HG03565 (cell line): ENCODE results near the gene CABP4.

Experiments used
- ATAC-seq: cut with Tn5 transposase; IDR thresholded peaks from one replicate; pipeline ENCODE4 v1.9.1; 2021; ENCODE audit warnings: mild to moderate bottlenecking, moderate library complexity; ENCODE audit not compliant: unreplicated experiment

Gene CABP4

DNA sequence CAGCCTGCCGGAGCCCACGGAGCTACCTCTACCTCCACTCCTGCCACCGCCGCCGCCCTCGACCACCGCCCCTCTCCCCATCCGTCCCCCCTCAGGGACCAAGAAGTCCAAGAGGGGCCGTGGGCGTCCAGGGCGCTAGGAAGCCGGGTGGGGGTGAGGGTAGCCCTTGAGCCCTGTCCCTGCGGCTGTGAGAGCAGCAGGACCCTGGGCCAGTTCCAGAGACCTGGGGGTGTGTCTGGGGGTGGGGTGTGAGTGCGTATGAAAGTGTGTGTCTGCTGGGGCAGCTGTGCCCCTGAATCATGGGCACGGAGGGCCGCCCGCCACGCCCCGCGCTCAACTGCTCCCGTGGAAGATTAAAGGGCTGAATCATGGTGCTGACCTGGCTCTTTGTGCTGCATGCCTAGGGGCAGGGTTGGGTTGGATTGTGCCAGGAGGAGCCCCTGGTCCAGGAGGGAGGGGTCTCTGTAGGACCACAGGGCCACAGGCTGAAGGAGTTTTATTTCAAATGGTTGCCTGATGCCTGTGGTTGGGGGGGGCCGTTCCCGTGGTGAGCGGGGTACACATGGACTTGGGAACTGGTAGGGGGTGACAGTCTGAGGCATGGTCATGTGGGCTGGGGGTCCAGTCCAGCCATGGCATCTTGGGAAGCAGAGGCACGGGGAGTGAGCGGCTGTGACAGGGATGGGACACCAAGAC, 20.0 kb upstream of the CABP4 start:
- no peak for ATAC-seq

DNA sequence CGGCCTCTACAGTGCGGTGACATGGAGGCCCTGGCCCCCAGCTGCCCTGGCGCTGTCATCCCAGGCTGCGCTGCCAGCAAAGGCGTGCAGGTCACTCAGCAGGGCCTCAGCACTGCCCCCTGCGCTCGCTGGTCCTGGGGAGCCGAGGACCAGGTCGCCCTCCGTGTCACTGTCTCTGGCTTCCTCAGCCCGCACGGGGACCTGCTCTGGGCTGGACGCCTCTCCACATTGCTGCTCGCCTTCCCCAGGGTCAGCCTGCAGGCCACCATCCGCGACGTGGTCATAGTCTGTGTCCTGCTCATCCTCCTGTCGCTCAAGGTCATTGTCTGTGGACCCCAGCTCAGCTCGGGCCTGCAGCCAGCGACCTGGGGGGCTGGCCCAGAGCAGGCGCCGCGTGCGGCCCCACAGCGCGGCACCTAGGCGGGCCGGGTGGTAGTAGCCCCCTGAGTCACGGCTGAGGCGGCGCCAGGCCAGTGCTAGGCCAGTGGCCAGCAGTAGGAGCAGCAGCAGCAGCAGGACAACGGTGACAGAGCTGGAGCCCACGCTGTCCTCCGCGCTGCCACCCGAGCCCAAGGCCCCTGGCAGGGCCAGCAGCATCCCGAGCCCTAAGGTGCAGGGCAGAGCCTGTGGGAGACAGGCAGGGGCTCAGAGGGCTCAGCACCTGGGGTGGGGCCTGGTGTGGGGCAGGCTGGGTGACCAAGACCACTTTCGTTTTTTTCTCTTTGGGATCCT, 19.3 kb upstream of the CABP4 start:
- ATAC-seq, result no peak

DNA sequence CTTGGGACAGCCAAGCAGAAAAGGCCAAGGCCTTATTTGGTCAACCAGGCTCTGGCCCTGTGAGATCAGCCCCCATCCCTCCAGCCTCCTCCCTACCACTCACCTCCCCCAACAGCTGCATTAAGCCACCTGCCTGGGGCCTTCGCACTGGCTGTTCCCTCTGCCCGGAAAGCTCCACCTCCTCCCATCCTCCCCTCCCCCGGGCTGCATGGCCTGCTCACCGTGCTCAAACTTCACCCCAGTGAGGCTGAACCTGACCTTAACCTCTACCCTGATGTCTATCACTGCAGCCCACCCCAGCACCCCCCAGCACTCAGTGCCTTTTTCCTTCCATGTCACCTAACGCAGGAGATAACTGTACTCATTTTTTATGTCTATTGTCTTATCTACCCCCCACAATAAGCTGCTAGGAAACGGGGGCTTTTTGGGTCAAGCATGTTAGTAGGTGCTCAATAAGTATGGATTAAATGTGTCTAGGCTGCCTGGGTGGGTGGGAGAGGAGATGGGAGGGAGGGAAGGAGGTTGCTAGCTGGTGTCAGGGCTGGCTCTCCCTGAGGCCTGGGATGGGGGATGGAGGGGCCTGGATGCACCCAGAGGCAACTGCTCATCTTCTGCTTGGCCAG, 18.6 kb upstream of the CABP4 start:
- ATAC-seq, result no peak

DNA sequence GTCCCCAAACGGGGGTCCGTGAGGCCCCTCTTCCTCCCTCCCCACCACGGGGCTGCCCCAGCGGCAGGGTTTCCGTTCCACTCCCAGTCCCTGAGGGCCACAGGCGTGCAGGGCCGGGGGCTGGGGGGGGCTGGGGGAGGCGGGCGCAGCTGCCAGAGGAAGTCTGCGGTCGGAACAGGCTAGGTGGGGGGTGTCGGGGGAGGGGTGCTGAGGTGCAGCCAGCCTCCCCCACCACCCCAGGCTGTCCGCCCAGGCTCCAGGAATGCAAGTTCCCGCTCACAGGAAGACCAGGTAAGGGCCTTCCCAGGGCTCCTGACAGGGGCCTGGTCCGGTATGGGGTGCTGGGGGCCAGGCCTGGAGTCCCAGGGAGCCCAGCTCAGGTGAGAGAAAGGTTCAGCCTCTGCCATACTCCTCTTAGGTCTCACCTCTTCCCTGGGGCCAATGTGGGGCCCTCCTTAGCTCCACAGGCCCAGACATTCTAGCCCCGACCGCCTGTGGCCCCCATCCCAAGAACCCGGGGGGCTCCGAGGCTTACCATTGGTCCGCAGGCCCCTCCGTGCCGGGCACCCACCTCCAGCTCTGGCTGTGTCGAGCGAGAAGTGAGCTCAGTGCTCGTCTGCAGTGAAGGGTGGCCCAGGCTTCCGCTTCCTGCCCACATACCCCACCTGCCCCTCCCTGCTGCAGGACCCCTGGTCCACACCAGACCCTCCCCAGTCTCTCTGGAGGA, 17.9 kb upstream of the CABP4 start, which contains the start of gene PTPRCAP:
Gene PTPRCAP (minus strand): TSS at position 601 of the 727 bp plus-strand sequence. CDS start 63 bp downstream, at position 538.
- no peak for ATAC-seq

DNA sequence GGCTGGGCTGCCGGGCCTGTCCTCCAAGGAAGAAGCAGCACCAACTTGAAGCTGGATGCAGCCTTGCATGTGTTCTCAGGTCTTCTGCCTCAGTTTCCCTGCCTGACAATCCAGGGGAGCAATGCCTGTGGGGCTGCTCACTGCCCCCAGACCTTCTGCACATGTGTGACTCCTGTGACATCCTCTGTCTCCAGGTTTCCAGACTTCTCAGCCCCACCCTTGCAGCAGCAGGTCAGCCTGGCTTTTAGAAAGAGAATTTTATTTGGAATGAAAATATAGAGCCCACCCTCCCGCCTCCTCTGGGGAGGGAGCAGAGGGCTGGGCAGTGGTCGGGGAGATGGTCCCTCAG, 17.4 kb upstream of the CABP4 start:
- ATAC-seq, result no peak

DNA sequence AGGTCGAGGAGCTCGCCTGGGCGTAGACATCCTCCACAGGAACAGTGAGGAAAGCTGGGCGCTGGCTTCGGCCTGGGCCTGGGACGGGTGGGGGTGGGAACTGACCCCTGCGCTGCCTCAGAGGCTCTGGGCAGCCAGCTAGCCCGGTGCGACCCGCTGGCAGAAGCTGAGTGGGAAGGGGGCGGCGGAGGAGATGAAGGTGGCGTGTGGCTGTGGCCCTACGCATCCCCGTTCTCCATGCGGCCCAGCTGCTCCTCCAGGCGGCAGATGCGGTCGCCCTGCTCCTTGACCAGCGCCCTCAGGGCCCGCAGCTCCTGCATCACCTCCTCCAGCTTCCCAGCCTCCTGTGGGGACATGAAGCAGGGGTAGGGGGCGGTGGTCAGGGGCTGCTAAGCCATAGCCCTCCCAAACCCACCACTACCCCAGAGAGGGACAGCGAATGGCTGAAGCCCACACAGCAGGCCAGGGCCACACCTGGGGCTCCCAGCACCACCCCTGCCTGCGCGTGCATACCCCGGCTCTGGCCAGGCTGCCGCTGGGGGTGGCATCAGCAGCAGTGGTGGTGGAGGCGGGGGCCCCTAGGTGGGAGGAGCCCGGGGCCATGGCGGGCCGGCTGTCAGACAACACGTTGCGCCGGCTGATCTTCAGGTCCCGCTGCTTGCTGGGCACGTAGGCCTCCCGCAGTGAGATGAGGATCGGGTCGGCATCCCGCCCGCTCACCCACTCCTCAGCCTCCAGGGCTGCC, 16.8 kb upstream of the CABP4 start:
- ATAC-seq, result no peak

DNA sequence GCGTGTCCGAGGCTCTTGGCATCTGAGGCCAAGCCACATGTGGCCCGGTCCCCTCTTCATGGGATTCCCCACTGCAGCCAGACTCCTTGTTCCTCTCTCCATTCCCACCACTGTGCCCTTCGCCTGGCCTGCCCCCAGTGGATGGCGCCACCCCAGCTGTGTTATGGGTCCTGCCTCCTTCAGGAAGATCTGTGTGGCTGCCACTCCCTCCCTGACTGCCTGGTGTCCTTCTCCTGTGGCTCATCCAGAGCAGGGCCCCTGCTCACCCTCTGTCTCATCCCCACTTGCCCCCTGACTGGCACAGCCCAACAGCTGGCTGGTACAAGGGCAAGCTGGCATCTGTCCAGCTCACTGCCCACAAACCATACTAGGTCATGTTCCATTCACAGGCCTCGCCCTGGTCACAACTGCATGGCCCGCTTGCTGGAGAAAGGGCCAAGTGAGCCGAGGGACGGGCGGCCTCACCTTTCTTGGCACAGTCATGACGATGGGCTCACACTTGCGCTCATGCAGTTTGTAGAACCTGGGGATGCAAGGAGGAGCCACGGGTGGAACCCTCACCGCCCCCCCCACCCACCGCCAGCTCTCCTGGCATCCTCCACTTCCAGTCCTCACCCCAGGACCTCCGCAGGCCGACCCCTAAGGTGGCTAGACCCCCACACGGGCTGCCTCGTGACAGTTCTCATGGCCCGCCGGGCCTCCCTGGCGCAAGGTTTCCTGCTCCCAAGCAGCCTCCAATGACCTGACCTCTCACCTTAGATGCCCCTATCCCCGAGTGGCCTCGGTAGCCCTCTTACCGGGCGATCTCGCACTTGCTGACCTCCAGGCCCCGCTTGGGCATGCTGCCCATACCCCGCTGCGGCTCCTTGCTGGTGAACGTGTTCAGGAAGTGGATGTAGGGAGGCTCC, 15.6 kb upstream of the CABP4 start:
- no peak for ATAC-seq

DNA sequence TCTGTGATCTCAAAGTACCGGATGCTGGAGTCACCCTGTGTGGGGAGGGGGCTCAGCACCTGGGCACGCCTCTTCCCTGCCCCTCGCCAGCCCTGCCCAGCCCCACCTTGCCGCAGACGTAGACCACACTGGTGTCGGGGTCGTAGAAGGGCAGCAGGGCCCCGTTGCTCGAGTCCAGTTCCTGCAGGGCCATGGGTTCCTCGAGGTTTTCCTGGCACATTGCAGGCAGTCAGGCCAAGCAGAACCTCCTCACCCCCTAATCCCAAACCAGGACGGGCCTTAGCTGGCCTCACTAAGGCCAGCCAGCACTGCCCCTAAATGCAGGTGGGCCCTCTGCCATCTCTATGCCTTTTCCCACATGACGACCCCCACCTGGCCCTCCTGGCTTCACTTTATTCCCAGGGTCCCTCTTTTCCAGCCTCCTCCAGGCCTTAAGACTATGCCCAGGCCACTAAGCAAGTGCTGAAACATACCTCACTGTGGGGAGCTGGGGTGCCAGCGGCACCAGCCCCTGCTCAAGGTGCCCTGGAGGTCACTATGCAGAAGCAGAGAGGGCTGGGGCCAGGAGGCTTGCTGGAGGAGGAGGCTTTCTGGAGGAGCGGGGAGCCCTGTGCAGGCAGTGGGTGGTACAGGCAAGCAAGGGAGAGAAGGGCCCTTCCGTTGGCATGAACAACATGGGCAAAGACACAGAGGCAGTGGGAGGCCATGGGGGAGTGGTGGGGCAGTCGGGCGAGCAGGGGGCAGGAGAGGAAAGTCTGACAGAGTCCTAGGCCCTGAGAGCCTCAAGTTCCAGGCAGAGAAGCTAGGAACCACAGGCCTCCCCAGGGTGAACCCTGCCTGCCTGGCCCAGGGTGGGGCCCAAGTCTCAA, 14.7 kb upstream of the CABP4 start:
- no peak for ATAC-seq

DNA sequence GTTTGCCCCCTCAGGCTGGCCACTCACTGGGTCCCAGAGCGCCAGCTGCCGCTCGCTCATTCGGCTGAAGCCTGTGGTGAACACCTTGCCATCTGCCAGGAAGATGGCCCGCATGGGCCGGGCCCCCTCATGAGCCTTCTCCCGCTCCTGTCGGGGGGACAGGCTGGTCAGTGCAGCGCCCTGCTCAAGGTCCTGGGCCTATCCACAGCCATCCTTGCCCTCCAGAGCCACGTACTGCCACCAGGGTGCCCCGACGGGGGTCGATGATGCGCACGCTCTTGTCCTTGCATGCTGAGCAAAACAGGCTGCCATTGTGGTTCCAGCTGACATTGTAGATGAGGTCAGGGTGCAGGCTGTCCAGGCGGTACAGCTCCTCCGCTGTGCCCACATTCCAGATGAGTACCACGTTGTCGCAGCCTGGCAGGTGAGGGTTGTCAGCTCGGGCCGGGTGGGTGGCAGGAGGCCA, 14.0 kb upstream of the CABP4 start:
- ATAC-seq, result no peak

DNA sequence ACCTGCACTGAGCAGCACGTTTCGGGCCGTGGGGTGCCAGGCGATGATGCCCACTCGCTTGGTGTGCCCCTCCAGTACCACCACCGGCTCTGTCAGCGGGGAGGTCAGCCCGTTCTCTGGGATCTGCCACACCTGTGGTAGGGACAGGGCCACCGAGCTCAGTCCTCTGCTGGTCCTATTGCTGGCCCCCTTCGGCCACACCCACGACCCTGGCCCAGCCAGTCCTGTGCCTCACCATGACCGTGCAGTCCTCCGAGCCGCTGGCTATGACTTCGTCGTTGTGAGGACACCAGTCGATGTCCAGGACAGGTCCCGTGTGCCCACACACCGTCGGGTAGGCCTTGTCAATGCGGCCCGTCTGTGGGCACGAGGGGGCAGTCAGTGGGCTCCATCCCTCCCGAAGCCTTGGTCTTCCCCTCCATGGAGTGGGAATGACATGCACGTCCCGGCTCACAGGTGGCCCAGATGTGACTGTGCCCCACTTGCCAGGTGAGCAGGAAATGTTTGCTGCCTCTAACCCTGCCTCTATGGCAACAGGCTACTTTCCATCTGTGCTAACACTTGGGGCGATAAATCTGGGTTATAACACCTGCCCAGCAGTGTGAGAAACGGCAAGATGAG, 13.3 kb upstream of the CABP4 start:
- ATAC-seq, result no peak

DNA sequence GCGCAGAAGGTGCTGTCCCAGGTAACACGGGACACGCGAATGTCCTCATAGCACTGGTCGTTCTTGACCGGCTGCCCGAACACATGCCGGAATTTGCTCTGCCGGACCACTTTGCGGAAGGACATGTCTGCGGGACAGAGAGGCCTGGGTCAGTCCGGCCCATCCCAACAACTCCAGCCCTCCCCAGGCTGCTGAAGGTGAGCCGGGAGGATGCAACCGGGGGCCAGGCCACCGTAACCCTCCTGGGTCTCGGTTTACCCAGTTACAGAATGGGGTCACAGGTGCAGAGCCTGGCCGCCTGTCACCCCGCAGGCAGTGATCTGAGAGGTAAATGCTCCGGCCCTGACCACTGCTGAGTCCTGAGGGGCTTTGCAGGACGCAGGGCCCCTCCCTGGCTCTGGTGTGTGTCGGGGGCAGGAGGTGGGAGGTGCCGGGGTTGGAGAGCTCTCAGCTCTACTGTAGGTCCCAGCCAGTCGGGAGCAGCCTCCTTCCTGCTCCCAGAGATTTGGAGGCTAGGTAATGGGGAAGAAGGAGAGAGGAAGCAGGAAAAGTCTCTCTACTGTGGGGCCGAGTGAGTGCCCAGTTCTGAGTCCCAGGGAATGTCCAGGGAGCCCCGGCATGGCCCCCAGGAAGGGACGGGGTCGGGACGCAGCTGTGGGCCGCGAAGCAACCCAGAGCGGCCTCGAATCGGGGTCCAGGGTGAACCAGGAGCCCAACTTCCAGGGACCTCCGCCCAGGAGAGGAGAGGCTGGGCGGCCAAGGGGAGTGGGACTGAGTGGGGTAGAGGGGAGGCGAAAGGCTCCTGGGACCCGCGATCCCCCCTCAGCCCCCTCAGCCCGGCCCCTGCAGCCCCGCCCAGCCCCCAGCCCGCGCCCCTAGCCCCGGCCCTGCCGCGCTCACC, 12.4 kb upstream of the CABP4 start:
- ATAC-seq, result no peak

DNA sequence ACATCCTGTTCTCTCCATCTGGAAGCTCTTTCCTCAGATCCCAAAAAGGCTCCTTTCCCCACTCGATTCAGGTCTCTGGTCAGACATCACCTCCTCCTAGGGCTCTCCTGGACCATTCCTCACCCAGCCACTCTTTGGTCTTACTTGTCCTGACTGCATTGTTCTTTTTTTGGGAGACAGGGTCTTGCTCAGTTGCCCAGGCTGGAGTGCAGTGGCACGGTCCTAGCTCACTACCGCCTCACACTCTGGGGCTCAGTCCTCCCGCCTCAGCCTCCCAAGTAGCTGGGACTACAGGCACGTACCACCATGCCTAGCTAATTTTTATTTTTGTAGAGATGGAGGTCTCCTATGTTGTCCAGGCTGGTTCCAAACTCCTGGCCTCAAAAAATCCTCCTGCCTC, 9.6 kb upstream of the CABP4 start:
- ATAC-seq, result no peak

DNA sequence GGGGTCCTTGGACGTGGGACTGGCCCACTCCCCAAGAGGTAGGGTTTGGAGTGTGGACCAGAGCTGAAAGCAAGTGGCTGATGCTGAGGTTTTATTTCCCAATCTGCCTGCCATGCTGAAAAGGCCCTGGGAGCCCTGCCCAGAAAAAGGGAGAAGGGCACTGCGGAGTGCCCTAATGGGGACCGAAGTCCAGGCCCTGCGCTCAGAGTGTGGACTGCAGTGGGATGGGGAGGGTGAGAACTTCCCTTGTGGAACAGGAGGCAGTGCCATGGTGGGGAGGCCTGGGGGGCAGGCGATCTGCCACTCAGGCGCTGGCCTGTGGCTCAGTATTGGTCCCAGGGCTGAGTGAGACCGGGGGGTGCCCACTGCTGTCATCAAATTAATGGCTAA, 6.9 kb upstream of the CABP4 start:
- ATAC-seq, result no peak

DNA sequence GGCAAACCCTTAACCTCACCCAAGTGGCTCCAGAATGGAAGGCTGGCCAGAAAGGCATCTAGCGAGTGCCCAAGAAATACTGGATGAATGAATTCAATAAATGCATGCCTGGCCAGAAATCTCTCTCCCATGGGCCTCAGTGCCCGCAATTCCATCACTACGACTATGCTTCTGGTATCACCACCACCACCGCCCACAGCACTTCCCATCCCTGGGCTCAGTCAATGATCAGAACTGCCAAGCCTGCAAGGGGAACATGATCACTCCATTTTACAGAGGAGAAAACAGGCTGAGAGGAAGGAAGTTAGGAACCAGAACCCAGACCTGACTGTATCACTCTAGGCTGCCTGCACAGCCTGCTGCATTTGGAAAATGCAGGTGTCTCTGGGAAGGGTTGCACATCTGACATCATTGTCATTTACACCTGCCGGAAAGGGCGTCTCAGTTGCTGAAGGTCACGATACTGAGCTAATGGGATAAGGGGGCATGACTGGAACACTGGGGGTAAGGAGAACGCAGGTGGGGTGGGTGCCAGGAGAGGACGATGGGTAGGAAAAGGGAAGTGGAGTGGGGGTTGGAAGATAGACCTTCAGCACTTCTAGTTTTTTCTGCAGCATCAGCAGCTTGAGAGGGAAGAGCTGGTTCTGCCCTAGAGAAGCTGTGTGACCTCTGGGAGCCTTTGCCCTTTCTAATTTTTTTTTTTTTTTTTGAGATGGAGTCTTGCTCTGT, 5.9 kb upstream of the CABP4 start:
- no peak for ATAC-seq

DNA sequence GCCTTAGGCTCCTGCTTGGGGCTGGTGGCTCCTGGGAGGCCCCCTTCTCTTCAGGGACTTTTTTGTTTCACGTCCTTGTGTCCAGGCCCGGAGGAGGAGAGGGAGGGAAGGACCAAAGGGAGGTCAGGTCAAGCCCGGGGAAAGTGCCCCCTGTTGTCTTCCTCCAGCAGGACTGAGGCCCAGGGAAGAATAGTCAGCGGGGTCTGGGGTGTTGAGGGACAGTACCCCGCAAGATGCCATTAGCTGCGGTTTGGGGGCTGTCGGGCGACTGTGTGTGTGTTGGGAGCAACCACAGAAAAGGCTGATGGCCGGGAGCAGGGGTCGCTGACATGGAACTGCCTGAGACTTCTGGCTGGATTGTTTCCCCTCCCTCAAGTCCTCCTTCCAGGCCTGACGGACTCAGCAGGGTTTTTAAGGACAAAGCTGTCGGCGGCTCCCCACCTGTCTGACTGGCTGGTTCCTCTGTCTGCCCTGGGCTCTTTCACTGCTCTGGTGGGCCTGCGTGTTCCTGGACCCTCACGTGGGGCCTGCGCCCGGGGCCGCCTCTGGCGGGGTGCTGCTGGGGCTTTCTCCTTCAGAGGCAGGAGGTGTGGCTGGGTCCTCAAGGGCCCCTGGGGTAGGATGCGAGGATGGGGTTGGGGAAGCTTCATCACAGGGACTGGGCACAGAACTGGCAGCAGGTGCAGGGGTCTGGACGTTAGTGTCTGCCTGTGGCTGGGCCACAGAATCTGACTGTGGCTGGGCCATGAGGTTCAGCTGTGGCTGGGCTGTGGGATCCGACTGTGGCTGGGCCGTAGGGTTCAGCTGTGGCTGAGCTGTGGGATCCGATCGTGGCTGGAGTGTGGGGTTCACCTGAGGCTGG, 4.1 kb upstream of the CABP4 start:
- ATAC-seq, result no peak

DNA sequence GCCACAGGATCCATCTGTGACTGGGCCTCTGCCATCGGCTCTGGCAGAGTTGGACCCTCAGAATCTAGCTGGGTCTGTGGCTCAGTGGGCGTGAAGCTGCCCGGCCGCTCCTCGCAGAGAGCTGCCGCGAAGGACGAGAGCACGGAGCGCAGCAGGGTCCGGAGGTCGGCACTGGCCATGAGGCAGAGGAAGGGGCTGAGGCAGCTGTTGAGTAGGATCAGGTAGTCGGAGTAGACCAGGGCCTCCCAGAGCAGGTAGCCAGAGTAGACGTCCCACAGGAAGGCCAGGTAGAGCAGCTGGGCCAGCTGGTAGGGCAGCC, 3.5 kb upstream of the CABP4 start:
- no peak for ATAC-seq
